Peyer's patch (tissue), 4 donors: ENCODE measurements around the gene EHBP1. TPM values are rescaled to one million over a fixed set of nuclear protein-coding genes. Genes with fewer than 3 reads are reported as not detected.

Source experiments
- DNase-seq, 3 donors: peaks; one replicate each; pipeline ENCODE4 v3.0.0-alpha.2; 2017 to 2019
- H3K27ac ChIP-seq, 4 donors: fragments of 200-600 bp; sonication (generic); one replicate each; pipeline ENCODE4 v1.5.1; 2016 to 2019
- H3K27me3 ChIP-seq, 2 donors: fragments of 200-600 bp; sonication (generic); one replicate each; pipeline ENCODE4 v1.5.1; 2019
- H3K36me3 ChIP-seq, 3 donors: fragments of 200-600 bp; sonication (generic); one replicate each; pipeline ENCODE4 v1.5.1; 2016 to 2019
- H3K4me1 ChIP-seq, 4 donors: fragments of 200-600 bp; sonication (generic); one replicate each; pipeline ENCODE4 v1.5.1; 2016 to 2019
- H3K4me3 ChIP-seq, 4 donors: fragments of 200-600 bp; sonication (generic); 1 replicate in 3 of 4; 2 replicates in 1 of 4; pipeline ENCODE4 v1.5.1; 2016 to 2019; ENCODE audit warnings: mild to moderate bottlenecking in 1 of 4
- H3K9me3 ChIP-seq, 4 donors: fragments of 200-600 bp; sonication (generic); one replicate each; pipeline ENCODE4 v1.5.1; 2016 to 2019; ENCODE audit warnings: mild to moderate bottlenecking in 1 of 4
- CTCF ChIP-seq, 6 experiments: fragments of 450-650 bp in 4 of 6; fragments of 200-600 bp in 2 of 6; sonication (generic) in 1 of 6; IDR thresholded peaks; one replicate each; pipeline ENCODE4 v1.5.1; 2017 to 2019; ENCODE audit warnings: antibody characterized with exemption in 6 of 6, mild to moderate bottlenecking in 3 of 6, moderate library complexity in 1 of 6
- POLR2A ChIP-seq, 2 donors: fragments of 450-650 bp; IDR thresholded peaks; one replicate each; pipeline ENCODE4 v1.5.1; 2017; ENCODE audit warnings: antibody characterized with exemption in 2 of 2, mild to moderate bottlenecking in 2 of 2, moderate library complexity in 2 of 2
- total RNA-seq, 4 donors: library from RNA; depleted of rRNA; stranded (reverse); fragments of >200 nt; gene quantifications; one replicate each; pipeline ENCODE4 v1.1.0, GENCODE V29; 2016

Gene EHBP1
- total RNA-seq, 4 donors from 2014 or later = 27.1 to 190 (median 60.8) TPM

GRCh38 chr2:62822549-62822948 is 117.0 kb downstream of the EHBP1 start:
- Histone ChIP-seq H3K27ac (no peak overlapping the region), H3K36me3 (peaks cover 0 to 14% (median 0%) of the 10 kb centered on the region in 3 donors), H3K4me3 (no peak overlapping the region), H3K4me1 (no peaks in the 10 kb centered on the region), H3K9me3 (no peaks in the 10 kb centered on the region), H3K27me3 (no peaks in the 10 kb centered on the region)
- no peak for DNase-seq
- TF ChIP-seq CTCF (IDR thresholded peaks at IDR 0.05) = no peak
- no peak for TF ChIP-seq POLR2A (IDR thresholded peaks at IDR 0.05)

GRCh38 chr2:62824388-62824787 is 118.9 kb downstream of the EHBP1 start:
- peaks cover 0 to 20% (median 0%) of the 10 kb centered on the region in 3 donors for H3K36me3 ChIP-seq
- no peak for DNase-seq
- no peaks in the 10 kb centered on the region for H3K4me1 ChIP-seq
- no peak overlapping the region for H3K4me3 ChIP-seq
- no peak overlapping the region for H3K27ac ChIP-seq
- TF ChIP-seq POLR2A (IDR thresholded peaks at IDR 0.05) = no peak
- no peak for TF ChIP-seq CTCF (IDR thresholded peaks at IDR 0.05)
- no peaks in the 10 kb centered on the region for H3K9me3 ChIP-seq
- no peaks in the 10 kb centered on the region for H3K27me3 ChIP-seq

GRCh38 chr2:62826141-62826540 is 120.6 kb downstream of the EHBP1 start:
- TF ChIP-seq CTCF (IDR thresholded peaks at IDR 0.05) (no peak), POLR2A (IDR thresholded peaks at IDR 0.05) (no peak)
- no peaks in the 10 kb centered on the region for H3K4me1 ChIP-seq
- no peaks in the 10 kb centered on the region for H3K27me3 ChIP-seq
- no peak overlapping the region for H3K27ac ChIP-seq
- H3K4me3 ChIP-seq = no peak overlapping the region
- peaks cover 0 to 20% (median 0%) of the 10 kb centered on the region in 3 donors for H3K36me3 ChIP-seq
- H3K9me3 ChIP-seq = no peaks in the 10 kb centered on the region
- no peak for DNase-seq

- TF ChIP-seq CTCF (IDR thresholded peaks at IDR 0.05) (no peak), POLR2A (IDR thresholded peaks at IDR 0.05) (no peak)
- H3K27me3 ChIP-seq = no peaks in the 10 kb centered on the region
- H3K36me3 ChIP-seq = peaks cover 0 to 25% (median 0%) of the 10 kb centered on the region in 3 donors
- no peak overlapping the region for H3K27ac ChIP-seq
- H3K4me1 ChIP-seq = no peaks in the 10 kb centered on the region
- no peak overlapping the region for H3K4me3 ChIP-seq
- H3K9me3 ChIP-seq = no peaks in the 10 kb centered on the region
- no peak for DNase-seq
Measured at GRCh38 chr2:62826953-62827675, 121.6 kb downstream of the EHBP1 start.

- no peaks in the 10 kb centered on the region for H3K4me1 ChIP-seq
- no peaks in the 10 kb centered on the region for H3K27me3 ChIP-seq
- H3K4me3 ChIP-seq = no peak overlapping the region
- H3K27ac ChIP-seq = no peak overlapping the region
- DNase-seq = no peak
- no peaks in the 10 kb centered on the region for H3K9me3 ChIP-seq
- TF ChIP-seq POLR2A (IDR thresholded peaks at IDR 0.05) (no peak), CTCF (IDR thresholded peaks at IDR 0.05) (no peak)
- H3K36me3 ChIP-seq = peaks cover 0 to 33% (median 0%) of the 10 kb centered on the region in 3 donors
Measured at GRCh38 chr2:62831729-62832128, 126.2 kb downstream of the EHBP1 start.
